T-helper 2 cell treated with Interferon-gamma antibody and Interleukin-4, amounts not matched to agents 5 μg/mL and 100 μg/mL, for 36 hours (primary cell): ENCODE data around the gene CTNNBL1.

Experiments used
- DNase-seq: peaks from one replicate; pipeline ENCODE4 v3.0.0; 2021; ENCODE audit warnings: low spot score
- H3K27ac Mint-ChIP-seq: one replicate; pipeline ENCODE4 v1.8.0; 2021; ENCODE audit warnings: mild to moderate bottlenecking, mixed read lengths
- H3K27me3 Mint-ChIP-seq: one replicate; pipeline ENCODE4 v1.8.0; 2021; ENCODE audit warnings: low read depth, mixed read lengths
- H3K36me3 Mint-ChIP-seq: one replicate; pipeline ENCODE4 v1.8.0; 2021; ENCODE audit warnings: low read depth, mixed read lengths
- H3K4me1 Mint-ChIP-seq: one replicate; pipeline ENCODE4 v1.8.0; 2021; ENCODE audit warnings: low read depth, mixed read lengths
- H3K4me3 Mint-ChIP-seq: one replicate; pipeline ENCODE4 v1.8.0; 2022; ENCODE audit warnings: mild to moderate bottlenecking, moderate library complexity, mixed read lengths
- H3K9me3 Mint-ChIP-seq: one replicate; pipeline ENCODE4 v1.8.0; 2021; ENCODE audit warnings: mixed read lengths

The CTNNBL1 gene

GRCh38 chr20:37870294-37870693 is 176.5 kb downstream of the CTNNBL1 start:
- no peak overlapping the region for H3K4me3 Mint-ChIP-seq
- H3K27me3 Mint-ChIP-seq = no peaks in the 10 kb centered on the region
- H3K9me3 Mint-ChIP-seq = no peaks in the 10 kb centered on the region
- peaks cover 6% of the 10 kb centered on the region for H3K36me3 Mint-ChIP-seq
- H3K27ac Mint-ChIP-seq = no peak overlapping the region
- no peak for DNase-seq
- no peaks in the 10 kb centered on the region for H3K4me1 Mint-ChIP-seq

GRCh38 chr20:37871751-37872150 is 177.9 kb downstream of the CTNNBL1 start:
- Mint-ChIP-seq H3K4me1 (no peaks in the 10 kb centered on the region), H3K27me3 (no peaks in the 10 kb centered on the region), H3K4me3 (no peak overlapping the region), H3K9me3 (no peaks in the 10 kb centered on the region), H3K36me3 (peaks cover 6% of the 10 kb centered on the region), H3K27ac (no peak overlapping the region)
- DNase-seq = no peak

GRCh38 chr20:37872161-37872560 is 178.3 kb downstream of the CTNNBL1 start:
- H3K4me1 Mint-ChIP-seq = no peaks in the 10 kb centered on the region
- no peak overlapping the region for H3K27ac Mint-ChIP-seq
- no peak overlapping the region for H3K4me3 Mint-ChIP-seq
- no peaks in the 10 kb centered on the region for H3K27me3 Mint-ChIP-seq
- H3K9me3 Mint-ChIP-seq = no peaks in the 10 kb centered on the region
- DNase-seq = no peak
- H3K36me3 Mint-ChIP-seq = peaks cover 6% of the 10 kb centered on the region

GRCh38 chr20:37873884-37874283 is 180.1 kb downstream of the CTNNBL1 start:
- H3K4me3 Mint-ChIP-seq = no peak overlapping the region
- no peak overlapping the region for H3K27ac Mint-ChIP-seq
- no peaks in the 10 kb centered on the region for H3K27me3 Mint-ChIP-seq
- no peak for DNase-seq
- no peaks in the 10 kb centered on the region for H3K9me3 Mint-ChIP-seq
- H3K4me1 Mint-ChIP-seq = no peaks in the 10 kb centered on the region
- peaks cover 5% of the 10 kb centered on the region for H3K36me3 Mint-ChIP-seq

GRCh38 chr20:37875460-37876175 is 181.8 kb downstream of the CTNNBL1 start:
- no peak for DNase-seq
- no peaks in the 10 kb centered on the region for H3K27me3 Mint-ChIP-seq
- peaks cover 3% of the 10 kb centered on the region for H3K36me3 Mint-ChIP-seq
- H3K4me3 Mint-ChIP-seq = no peak overlapping the region
- no peaks in the 10 kb centered on the region for H3K9me3 Mint-ChIP-seq
- H3K4me1 Mint-ChIP-seq = no peaks in the 10 kb centered on the region
- H3K27ac Mint-ChIP-seq = no peak overlapping the region

GRCh38 chr20:37876863-37877262 is 183.0 kb downstream of the CTNNBL1 start:
- no peak overlapping the region for H3K4me3 Mint-ChIP-seq
- no peak for DNase-seq
- H3K4me1 Mint-ChIP-seq = no peaks in the 10 kb centered on the region
- no peaks in the 10 kb centered on the region for H3K9me3 Mint-ChIP-seq
- no peak overlapping the region for H3K27ac Mint-ChIP-seq
- peaks cover 3% of the 10 kb centered on the region for H3K36me3 Mint-ChIP-seq
- no peaks in the 10 kb centered on the region for H3K27me3 Mint-ChIP-seq

- Mint-ChIP-seq H3K9me3 (no peaks in the 10 kb centered on the region), H3K4me1 (no peaks in the 10 kb centered on the region), H3K27me3 (no peaks in the 10 kb centered on the region), H3K4me3 (no peak overlapping the region), H3K36me3 (peaks cover 3% of the 10 kb centered on the region), H3K27ac (no peak overlapping the region)
- no peak for DNase-seq
Measured at GRCh38 chr20:37877832-37878772, 184.3 kb downstream of the CTNNBL1 start.

- Mint-ChIP-seq H3K4me1 (no peaks in the 10 kb centered on the region), H3K27ac (no peak overlapping the region), H3K36me3 (peaks cover 3% of the 10 kb centered on the region), H3K27me3 (no peaks in the 10 kb centered on the region), H3K4me3 (no peak overlapping the region), H3K9me3 (no peaks in the 10 kb centered on the region)
- DNase-seq = no peak
Measured at GRCh38 chr20:37878835-37879599, 185.2 kb downstream of the CTNNBL1 start.

- DNase-seq = no peak
- Mint-ChIP-seq H3K9me3 (no peaks in the 10 kb centered on the region), H3K4me3 (no peak overlapping the region), H3K36me3 (no peaks in the 10 kb centered on the region), H3K4me1 (no peaks in the 10 kb centered on the region), H3K27ac (no peak overlapping the region), H3K27me3 (no peaks in the 10 kb centered on the region)
Measured at GRCh38 chr20:37879843-37880242, 186.0 kb downstream of the CTNNBL1 start.

GRCh38 chr20:37880726-37881591 is 187.1 kb downstream of the CTNNBL1 start:
- Mint-ChIP-seq H3K4me1 (no peaks in the 10 kb centered on the region), H3K4me3 (no peak overlapping the region), H3K27me3 (no peaks in the 10 kb centered on the region), H3K9me3 (no peaks in the 10 kb centered on the region), H3K36me3 (no peaks in the 10 kb centered on the region), H3K27ac (no peak overlapping the region)
- DNase-seq = no peak

- Mint-ChIP-seq H3K27ac (no peak overlapping the region), H3K9me3 (no peaks in the 10 kb centered on the region), H3K4me1 (no peaks in the 10 kb centered on the region), H3K36me3 (no peaks in the 10 kb centered on the region), H3K27me3 (no peaks in the 10 kb centered on the region), H3K4me3 (no peak overlapping the region)
- no peak for DNase-seq
Measured at GRCh38 chr20:37881601-37882343, 187.9 kb downstream of the CTNNBL1 start.

- H3K9me3 Mint-ChIP-seq = no peaks in the 10 kb centered on the region
- no peak for DNase-seq
Measured at GRCh38 chr20:37882961-37883712, 189.3 kb downstream of the CTNNBL1 start.

More at GRCh38 chr20:37882961-37883712, 189.3 kb downstream of the CTNNBL1 start:
- Mint-ChIP-seq H3K27me3 (no peaks in the 10 kb centered on the region), H3K27ac (no peak overlapping the region), H3K4me3 (no peak overlapping the region), H3K36me3 (no peaks in the 10 kb centered on the region), H3K4me1 (no peaks in the 10 kb centered on the region)
